Neuronal stem cell (in vitro differentiated cells): ENCODE results near the gene CCDC191. TPM values are rescaled to one million over a fixed set of nuclear protein-coding genes. Genes with fewer than 3 reads are reported as not detected.
A peak's percentile ranks its signal among the peaks of the same experiment; 100 is the strongest.

Experiments used
- DNase-seq: peaks from one replicate; pipeline ENCODE4 v3.0.0-alpha.2; 2013; ENCODE audit warnings: low spot score
- H2AFZ ChIP-seq: one replicate; pipeline ENCODE4 v1.6.1; 2013; ENCODE audit warnings: mild to moderate bottlenecking, low read length, inconsistent platforms
- H2AK5ac ChIP-seq: 2 replicates; pipeline ENCODE4 v1.6.1; 2013; ENCODE audit warnings: low read depth, mild to moderate bottlenecking, inconsistent platforms, low read length, moderate library complexity, mixed read lengths
- H2BK120ac ChIP-seq: 2 replicates; pipeline ENCODE4 v1.6.1; 2013; ENCODE audit warnings: low read depth, mild to moderate bottlenecking, inconsistent platforms, low read length, moderate library complexity, mixed read lengths
- H2BK12ac ChIP-seq: one replicate; pipeline ENCODE4 v1.6.1; 2013; ENCODE audit warnings: low read length, inconsistent platforms
- H2BK15ac ChIP-seq: 2 replicates; pipeline ENCODE4 v1.6.1; 2013; ENCODE audit warnings: mild to moderate bottlenecking, low read length, inconsistent platforms, mixed read lengths
- H2BK5ac ChIP-seq: one replicate; pipeline ENCODE4 v1.6.1; 2013; ENCODE audit warnings: inconsistent platforms, mild to moderate bottlenecking, low read length, moderate library complexity
- H3K14ac ChIP-seq: one replicate; pipeline ENCODE4 v1.6.1; 2013; ENCODE audit warnings: low read length, inconsistent platforms
- H3K18ac ChIP-seq: 2 replicates; pipeline ENCODE4 v1.6.1; 2013; ENCODE audit warnings: low read length, inconsistent platforms
- H3K23ac ChIP-seq: 2 replicates; pipeline ENCODE4 v1.6.1; 2013; ENCODE audit warnings: low read depth, mild to moderate bottlenecking, mixed read lengths, low read length, inconsistent platforms; ENCODE audit not compliant: poor library complexity
- H3K27ac ChIP-seq: replicated peaks from 3 replicates; pipeline ENCODE4 v1.5.1; 2013; ENCODE audit warnings: low read length, inconsistent platforms
- H3K27me3 ChIP-seq, 3 experiments: 2 replicates each; pipeline ENCODE4 v1.6.1; 2013; ENCODE audit warnings: low read length in 3 of 3, mild to moderate bottlenecking in 2 of 3, inconsistent platforms in 1 of 3, low read depth in 1 of 3, mixed read lengths in 1 of 3, moderate library complexity in 1 of 3; ENCODE audit not compliant: control insufficient read depth in 3 of 3, insufficient read depth in 3 of 3
- H3K36me3 ChIP-seq, 2 donors: replicated peaks in 1 of 2; 2 replicates each; pipeline ENCODE4 v1.6.1; 2013; ENCODE audit warnings: low read length in 2 of 2; ENCODE audit not compliant: control insufficient read depth in 2 of 2, insufficient read depth in 2 of 2
- H3K4ac ChIP-seq: 2 replicates; pipeline ENCODE4 v1.6.1; 2013; ENCODE audit warnings: inconsistent platforms, mild to moderate bottlenecking, low read length, moderate library complexity
- H3K4me1 ChIP-seq, 2 donors: 1 replicate in 1 of 2; 2 replicates in 1 of 2; pipeline ENCODE4 v1.6.1; 2013; ENCODE audit warnings: low read length in 2 of 2, low read depth in 1 of 2; ENCODE audit not compliant: control insufficient read depth in 2 of 2, insufficient read depth in 1 of 2
- H3K4me2 ChIP-seq: one replicate; pipeline ENCODE4 v1.6.1; 2013; ENCODE audit warnings: mild to moderate bottlenecking, low read length, inconsistent platforms; ENCODE audit not compliant: insufficient read depth, poor library complexity, severe bottlenecking
- H3K4me3 ChIP-seq, 2 donors: 2 replicates each; pipeline ENCODE4 v1.5.1; 2013; ENCODE audit warnings: low read length in 2 of 2, mild to moderate bottlenecking in 2 of 2, inconsistent platforms in 1 of 2, moderate library complexity in 1 of 2
- H3K79me1 ChIP-seq: one replicate; pipeline ENCODE4 v1.6.1; 2013; ENCODE audit warnings: low read depth, mild to moderate bottlenecking, inconsistent platforms, low read length, moderate library complexity
- H3K9ac ChIP-seq: one replicate; pipeline ENCODE4 v1.6.1; 2013; ENCODE audit warnings: mild to moderate bottlenecking, low read depth, low read length, inconsistent platforms; ENCODE audit not compliant: poor library complexity
- H3K9me3 ChIP-seq, 2 donors: replicated peaks in 1 of 2; 2 replicates each; pipeline versions ENCODE3 to v1.6.1; 2013; ENCODE audit warnings: low read length in 2 of 2, mild to moderate bottlenecking in 2 of 2, inconsistent platforms in 1 of 2, low read depth in 1 of 2, mixed read lengths in 1 of 2, moderate library complexity in 1 of 2; ENCODE audit not compliant: control insufficient read depth in 2 of 2, insufficient read depth in 1 of 2
- H4K8ac ChIP-seq: one replicate; pipeline ENCODE4 v1.6.1; 2013; ENCODE audit warnings: low read depth, mild to moderate bottlenecking, inconsistent platforms, low read length, moderate library complexity
- H4K91ac ChIP-seq: one replicate; pipeline ENCODE4 v1.6.1; 2013; ENCODE audit warnings: low read length, low read depth, mild to moderate bottlenecking, inconsistent platforms; ENCODE audit not compliant: poor library complexity
- WGBS, 2 donors: extraction: QIAGEN DNeasy Blood & Tissue Kit; methylation state at CpG; one replicate each; pipeline ENCODE4 v1.1.7; 2013; ENCODE audit warnings: missing lambda C conversion rate in 2 of 2, mixed read lengths in 1 of 2; ENCODE audit not compliant: insufficient read length in 2 of 2, insufficient replicate concordance in 1 of 2; ENCODE audit errors: extremely low coverage in 2 of 2; 5-methylcytosine and 5-hydroxymethylcytosine counted together
- polyA plus RNA-seq, 2 experiments: library from polyadenylated mRNA; stranded (reverse); fragments of 200-250 nt; gene quantifications; one replicate each; pipeline ENCODE4 v1.2.3, GENCODE V29; 2013

The CCDC191 gene, protein sequence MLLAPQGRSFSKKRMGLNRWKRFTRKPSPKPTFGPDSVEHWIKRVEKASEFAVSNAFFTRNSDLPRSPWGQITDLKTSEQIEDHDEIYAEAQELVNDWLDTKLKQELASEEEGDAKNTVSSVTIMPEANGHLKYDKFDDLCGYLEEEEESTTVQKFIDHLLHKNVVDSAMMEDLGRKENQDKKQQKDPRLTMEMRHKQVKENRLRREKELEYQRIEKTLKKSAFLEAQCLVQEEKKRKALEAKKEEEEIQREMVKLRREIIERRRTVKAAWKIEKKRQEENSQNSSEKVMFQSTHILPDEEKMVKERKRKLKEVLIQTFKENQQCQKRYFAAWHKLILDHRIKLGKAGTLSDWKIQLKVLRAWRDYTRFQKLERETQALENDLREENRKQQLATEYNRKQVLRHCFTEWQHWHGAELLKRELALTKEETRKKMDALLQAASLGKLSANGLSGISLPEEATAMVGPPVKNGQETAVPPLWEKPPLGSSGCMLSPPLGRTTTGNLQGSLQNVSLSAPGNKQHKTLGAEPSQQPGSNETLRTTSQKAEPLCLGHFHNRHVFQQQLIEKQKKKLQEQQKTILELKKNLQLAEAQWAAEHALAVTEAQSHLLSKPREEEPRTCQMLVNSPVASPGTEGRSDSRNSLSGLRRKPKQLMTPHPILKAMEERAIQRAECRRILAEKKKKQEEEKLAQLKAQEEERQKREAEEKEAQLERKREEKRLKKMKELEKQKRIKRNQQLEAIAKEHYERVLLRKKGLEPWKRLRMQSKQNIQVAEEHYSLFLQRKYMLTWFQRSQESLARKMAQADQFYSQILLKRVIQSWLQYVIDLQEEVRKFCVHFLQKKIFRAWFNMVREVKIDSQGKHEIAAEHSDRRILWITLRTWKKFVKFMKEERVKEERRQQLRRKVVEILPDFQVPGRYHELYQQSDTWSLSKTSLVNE
- 4.5 TPM for polyA plus RNA-seq (2013, experiment 1 of 2)
- polyA plus RNA-seq (2013, experiment 2 of 2): 5.0 TPM

GRCh38 chr3:114056130-114057010, at the start of gene CCDC191, which contains the start of gene QTRT2:
CCDC191 (minus strand) TSS chr3:114056526; CDS start chr3:114056466, 60 bp downstream.
QTRT2 (plus strand) TSS chr3:114056737; CDS start chr3:114065258, 8,521 bp downstream.
- H2BK5ac ChIP-seq: no peak within 1 kb of the TSS
- peak within 1 kb of the TSS; percentile 72 to 90 for H3K4me3 ChIP-seq
- H3K36me3 ChIP-seq: peaks cover 0 to 15% of the 10 kb centered on the region in 2 donors
- H3K4ac ChIP-seq: no peak within 1 kb of the TSS
- H3K23ac ChIP-seq: no peak within 1 kb of the TSS
- H2BK120ac ChIP-seq: no peak within 1 kb of the TSS
- no peaks in the 10 kb centered on the region for H3K79me1 ChIP-seq
- no peaks in the 10 kb centered on the region for H3K9me3 ChIP-seq
- H3K14ac ChIP-seq: no peak within 1 kb of the TSS
- H2AK5ac ChIP-seq: no peak within 1 kb of the TSS
- H3K9ac ChIP-seq: peak within 1 kb of the TSS; percentile 46
- peak within 1 kb of the TSS; percentile 70 for H3K4me2 ChIP-seq
- H4K91ac ChIP-seq: no peak within 1 kb of the TSS
- no CpG with 5 or more reads among the region's 49 CpGs for WGBS, 2 donors
- DNase-seq: peak; percentile 99
- no peaks in the 10 kb centered on the region for H3K27me3 ChIP-seq
- H3K4me1 ChIP-seq: peaks cover 0 to 6% of the 10 kb centered on the region in 2 donors
- H2BK12ac ChIP-seq: no peak within 1 kb of the TSS
- peak within 1 kb of the TSS; percentile 91 for H2AFZ ChIP-seq
- peak within 1 kb of the TSS; percentile 16 for H3K27ac ChIP-seq
- H2BK15ac ChIP-seq: no peak within 1 kb of the TSS
- H4K8ac ChIP-seq: no peak within 1 kb of the TSS
- peak within 1 kb of the TSS; percentile 70 for H3K18ac ChIP-seq

DNA sequence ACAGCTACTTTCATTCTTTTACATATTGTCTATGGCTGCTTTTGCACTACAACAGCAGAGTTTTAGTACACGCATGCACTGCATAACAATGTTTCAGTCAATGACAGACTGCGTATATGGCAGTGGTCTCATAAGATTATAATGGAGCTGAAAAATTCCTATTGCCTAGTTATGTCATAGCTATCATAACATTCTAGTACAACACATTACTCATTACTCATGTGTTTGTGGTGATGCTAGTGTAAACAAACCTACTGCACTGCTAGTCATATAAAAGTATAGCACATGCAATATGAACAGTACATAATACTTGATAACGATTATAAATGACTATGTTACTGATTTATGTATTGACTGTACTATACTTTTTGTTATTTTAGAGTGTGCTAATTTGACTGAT, 48.1 kb upstream of the CCDC191 start:
- Histone ChIP-seq H2AFZ (no peak overlapping the region), H3K27ac (no peak overlapping the region), H2BK12ac (no peak overlapping the region), H2AK5ac (no peak overlapping the region), H3K79me1 (no peaks in the 10 kb centered on the region), H4K91ac (no peak overlapping the region), H2BK15ac (no peak overlapping the region), H3K4ac (no peak overlapping the region), H2BK5ac (no peak overlapping the region), H3K9me3 (no peaks in the 10 kb centered on the region), H3K23ac (no peak overlapping the region), H3K4me2 (no peak overlapping the region), H3K14ac (no peak overlapping the region), H4K8ac (no peak overlapping the region), H3K4me1 (peaks cover 2 to 8% of the 10 kb centered on the region in 2 donors), H3K27me3 (no peaks in the 10 kb centered on the region), H3K18ac (no peak overlapping the region), H3K36me3 (no peaks in the 10 kb centered on the region), H3K4me3 (no peak overlapping the region), H3K9ac (no peak overlapping the region), H2BK120ac (no peak overlapping the region)
- WGBS, 2 donors: no CpG with 5 or more reads among the region's 3 CpGs
- no peak for DNase-seq

DNA sequence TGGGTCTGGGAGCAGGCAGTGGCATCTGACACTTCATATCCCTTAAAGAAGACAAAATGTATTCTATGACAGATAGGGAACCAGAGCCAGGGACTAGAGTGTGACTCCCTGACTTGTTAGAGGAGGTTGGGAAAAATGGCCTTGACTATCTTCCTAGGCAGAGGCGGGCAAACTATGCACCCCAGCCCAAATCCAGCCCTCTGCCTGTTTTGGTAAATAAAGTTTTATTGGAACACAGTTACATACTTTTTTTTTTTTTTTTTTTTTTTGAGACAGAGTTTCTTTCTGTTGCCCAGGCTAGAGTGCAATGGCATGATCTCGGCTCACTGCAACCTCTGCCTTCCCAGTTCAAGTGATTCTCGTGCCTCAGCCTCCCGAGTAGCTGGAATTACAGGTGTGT, 47.5 kb upstream of the CCDC191 start:
- Histone ChIP-seq H3K27ac (no peak overlapping the region), H3K9me3 (no peaks in the 10 kb centered on the region), H2BK5ac (no peak overlapping the region), H2BK120ac (no peak overlapping the region), H3K4me1 (peaks cover 2 to 8% of the 10 kb centered on the region in 2 donors), H3K4me2 (no peak overlapping the region), H4K8ac (no peak overlapping the region), H4K91ac (no peak overlapping the region), H3K9ac (no peak overlapping the region), H3K27me3 (no peaks in the 10 kb centered on the region), H2AK5ac (no peak overlapping the region), H2AFZ (no peak overlapping the region), H3K79me1 (no peaks in the 10 kb centered on the region), H3K18ac (no peak overlapping the region), H2BK15ac (no peak overlapping the region), H3K36me3 (no peaks in the 10 kb centered on the region), H3K4me3 (no peak overlapping the region), H3K14ac (no peak overlapping the region), H3K23ac (no peak overlapping the region), H3K4ac (no peak overlapping the region), H2BK12ac (no peak overlapping the region)
- no peak for DNase-seq
- no CpG with 5 or more reads among the region's 4 CpGs for WGBS, 2 donors
